Middle frontal gyrus (tissue), 1 donor: ENCODE results near the gene AJUBA.
"Not testable (repeated sequence)": the region's sequence is repeated elsewhere in the genome, so short reads cannot be mapped to it uniquely, and the experiment has no call there.

ENCODE experiments used
- DNase-seq: peaks from one replicate; pipeline ENCODE4 v3.0.0-alpha.2; 2015; ENCODE audit warnings: low spot score; ENCODE audit errors: extremely low spot score

The AJUBA gene

GRCh38 chr14:22982477-22983245, at the start of gene AJUBA:
AJUBA (minus strand) TSS chr14:22982551; CDS start chr14:22982266, 285 bp downstream.
- no peak for DNase-seq

- DNase-seq = no peak
Measured at GRCh38 chr14:23030936-23031335, 48.6 kb upstream of the AJUBA start.

- DNase-seq = no peak
Measured at GRCh38 chr14:23028799-23029198, 46.4 kb upstream of the AJUBA start.

- DNase-seq = no peak
Measured at GRCh38 chr14:23025151-23025814, 42.9 kb upstream of the AJUBA start.

- no peak for DNase-seq
Measured at GRCh38 chr14:23024612-23025075, 42.3 kb upstream of the AJUBA start.

- DNase-seq = no peak
Measured at GRCh38 chr14:23023795-23024152, 41.4 kb upstream of the AJUBA start.

- DNase-seq = no peak
Measured at GRCh38 chr14:23023022-23023794, 40.9 kb upstream of the AJUBA start.

GRCh38 chr14:23021889-23022442, 39.6 kb upstream of the AJUBA start:
- no peak for DNase-seq

GRCh38 chr14:23021434-23021833, 39.1 kb upstream of the AJUBA start:
- no peak for DNase-seq

GRCh38 chr14:23020143-23021128, 38.1 kb upstream of the AJUBA start:
- DNase-seq = no peak

- no peak for DNase-seq
Measured at GRCh38 chr14:23018107-23018506, 35.8 kb upstream of the AJUBA start.

- no peak for DNase-seq
Measured at GRCh38 chr14:23017091-23017490, 34.7 kb upstream of the AJUBA start.

GRCh38 chr14:23015618-23016017, 33.3 kb upstream of the AJUBA start:
- DNase-seq = no peak

GRCh38 chr14:23013749-23014054, 31.4 kb upstream of the AJUBA start:
- DNase-seq = not testable (repeated sequence)

- DNase-seq = no peak
Measured at GRCh38 chr14:23013054-23013748, 30.9 kb upstream of the AJUBA start.

GRCh38 chr14:23009939-23010726, 27.8 kb upstream of the AJUBA start, which contains the start of gene C14orf93:
C14orf93 (minus strand) TSS chr14:23010143; CDS start chr14:22999023, 11,120 bp downstream.
- DNase-seq = peak; percentile 62

- DNase-seq = no peak
Measured at GRCh38 chr14:23009483-23009938, 27.2 kb upstream of the AJUBA start.

GRCh38 chr14:23008831-23009230, 26.5 kb upstream of the AJUBA start:
- DNase-seq = no peak
